GM18873 (cell line): ENCODE measurements around the gene ERC2.

Source experiments
- ATAC-seq: cut with Tn5 transposase; IDR thresholded peaks from one replicate; pipeline ENCODE4 v1.9.1; 2021; ENCODE audit warnings: mild to moderate bottlenecking, moderate library complexity, moderate number of reproducible peaks; ENCODE audit not compliant: unreplicated experiment, low FRiP score

Gene ERC2

GRCh38 chr3:55963601-55964000 is 504.7 kb downstream of the ERC2 start:
- no peak for ATAC-seq

DNA sequence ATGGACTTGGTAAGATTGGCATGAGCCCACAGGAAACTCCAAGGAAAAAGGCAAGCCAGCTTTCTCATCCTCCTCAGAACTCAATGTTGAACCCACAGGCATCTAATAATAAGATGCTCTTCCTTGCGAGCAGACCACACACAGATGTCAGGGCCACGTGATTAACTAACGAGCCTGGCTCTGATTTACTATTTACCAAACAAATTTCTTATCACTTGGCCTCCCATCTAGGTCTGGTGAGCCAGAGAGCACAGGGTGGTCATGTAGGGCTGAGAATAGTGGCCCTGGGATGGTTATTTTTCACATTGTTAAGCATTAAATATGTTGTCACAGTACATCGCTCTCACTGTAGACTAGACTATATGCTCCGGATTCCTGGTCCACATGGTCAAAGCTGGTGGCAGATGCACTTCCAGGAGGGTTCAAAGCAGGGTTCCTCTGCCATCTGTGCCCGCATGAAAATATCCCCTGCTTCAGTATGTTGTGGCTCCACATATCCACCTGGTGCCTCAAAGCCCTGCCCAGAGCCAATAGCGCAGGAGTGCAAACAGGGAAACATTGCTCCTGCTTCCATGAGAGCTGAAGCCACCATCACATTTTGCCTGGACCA is 508.7 kb downstream of the ERC2 start:
- no peak for ATAC-seq

DNA sequence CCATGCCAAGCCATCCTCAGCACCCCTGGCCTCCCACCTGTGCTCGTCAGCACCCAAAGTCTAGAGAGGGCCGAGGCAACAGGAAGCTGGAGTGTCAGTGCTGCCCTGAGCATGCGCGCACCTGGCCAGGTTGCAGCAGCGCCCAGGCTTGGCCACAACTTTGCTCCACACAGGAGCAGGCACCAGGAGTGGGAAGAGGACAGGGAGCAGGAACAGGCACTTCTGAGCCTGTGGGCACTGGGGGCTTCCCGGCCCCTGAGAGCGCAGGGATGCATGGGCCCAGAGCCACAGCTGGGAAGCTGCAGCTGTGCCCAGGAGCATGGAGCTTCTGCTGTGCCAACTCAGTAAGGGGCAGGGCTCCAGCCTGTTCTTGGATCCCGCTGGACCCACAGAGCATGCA is 509.7 kb downstream of the ERC2 start:
- no peak for ATAC-seq

GRCh38 chr3:55955891-55956477 is 512.3 kb downstream of the ERC2 start:
- ATAC-seq = no peak

DNA sequence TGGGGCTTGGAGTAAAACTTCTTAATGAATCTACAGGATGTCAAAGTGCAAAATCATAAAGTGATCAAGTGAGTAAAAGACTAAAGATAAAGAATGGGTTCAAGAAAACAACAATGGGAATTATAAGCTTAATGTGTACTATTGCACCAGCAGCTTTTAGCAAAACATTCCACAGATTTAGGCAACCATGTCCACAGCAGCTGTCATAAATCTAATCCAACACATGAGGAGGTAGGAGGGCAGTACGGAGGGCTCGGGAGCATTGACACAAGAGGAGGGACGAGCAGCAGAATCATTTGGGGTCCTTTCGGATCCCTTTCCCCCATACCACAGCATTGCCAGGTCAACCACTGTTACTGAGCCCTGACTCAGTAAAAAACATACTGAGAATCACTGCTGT is 516.9 kb downstream of the ERC2 start:
- ATAC-seq = no peak

DNA sequence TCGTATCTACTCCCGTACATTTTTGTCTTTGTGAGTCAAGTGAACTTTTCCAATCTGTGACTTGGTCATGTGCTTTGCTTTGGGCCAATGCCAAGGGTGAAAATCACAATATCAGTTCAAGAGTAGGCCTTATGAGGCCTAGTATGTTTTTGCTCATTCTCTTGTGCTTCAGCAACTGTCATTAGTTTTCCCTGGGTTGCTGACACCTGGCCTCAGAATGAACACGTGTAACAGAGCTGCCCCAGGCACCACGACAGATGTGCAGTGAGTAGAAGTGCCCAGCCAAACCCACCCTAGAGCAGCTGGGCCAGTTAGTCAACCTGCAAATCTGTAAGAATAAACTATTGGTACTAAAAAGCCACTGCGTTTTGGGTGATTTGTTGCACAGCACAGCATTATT is 520.9 kb downstream of the ERC2 start:
- ATAC-seq = no peak

DNA sequence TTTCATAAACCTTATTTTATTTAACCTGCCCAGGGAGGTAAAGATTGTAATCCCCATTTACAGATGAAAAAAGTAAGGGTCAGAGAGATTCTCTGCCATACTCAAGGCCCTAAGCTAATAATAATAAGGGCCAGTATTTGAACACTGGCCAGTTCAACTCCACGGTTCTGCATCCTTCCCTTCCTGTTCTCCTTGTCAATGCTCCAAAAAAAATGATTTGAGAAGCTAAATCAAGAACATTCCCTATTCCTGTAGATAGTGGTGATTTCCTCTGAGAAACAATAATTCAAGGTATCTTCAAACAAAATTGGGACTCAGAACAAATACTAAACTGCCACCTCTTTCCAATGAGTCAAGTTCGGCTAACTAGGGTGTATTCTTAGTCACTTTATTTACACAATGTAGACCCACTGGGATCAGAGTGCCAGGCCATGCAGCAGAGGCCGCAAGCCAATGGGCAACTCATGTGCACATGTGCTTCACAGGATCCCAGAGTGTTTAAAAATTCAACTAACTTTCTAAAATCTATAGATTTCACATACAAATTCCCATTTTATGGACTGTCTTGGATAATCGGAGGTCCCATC is 521.6 kb downstream of the ERC2 start:
- no peak for ATAC-seq

GRCh38 chr3:55942868-55943267 is 525.4 kb downstream of the ERC2 start:
- no peak for ATAC-seq

DNA sequence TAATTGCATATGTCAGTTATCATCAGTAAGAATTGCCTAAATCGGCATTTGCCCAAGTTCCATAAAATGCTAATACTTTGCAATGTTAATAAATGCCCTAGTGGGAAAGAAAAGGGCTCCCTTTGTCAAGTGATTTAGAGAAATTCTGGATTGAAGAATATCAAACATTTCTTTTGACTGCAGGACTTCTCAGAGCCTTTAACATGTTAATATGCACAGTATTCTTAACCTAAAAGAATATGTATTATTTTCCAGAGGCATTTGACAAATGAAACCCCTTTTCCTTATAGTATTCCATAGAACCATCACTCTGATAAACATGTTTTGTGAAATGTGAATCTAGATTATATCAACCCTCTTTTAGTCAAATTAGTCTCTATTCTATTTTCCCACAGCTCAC is 529.0 kb downstream of the ERC2 start:
- ATAC-seq = no peak

GRCh38 chr3:55937301-55937700 is 531.0 kb downstream of the ERC2 start:
- no peak for ATAC-seq

DNA sequence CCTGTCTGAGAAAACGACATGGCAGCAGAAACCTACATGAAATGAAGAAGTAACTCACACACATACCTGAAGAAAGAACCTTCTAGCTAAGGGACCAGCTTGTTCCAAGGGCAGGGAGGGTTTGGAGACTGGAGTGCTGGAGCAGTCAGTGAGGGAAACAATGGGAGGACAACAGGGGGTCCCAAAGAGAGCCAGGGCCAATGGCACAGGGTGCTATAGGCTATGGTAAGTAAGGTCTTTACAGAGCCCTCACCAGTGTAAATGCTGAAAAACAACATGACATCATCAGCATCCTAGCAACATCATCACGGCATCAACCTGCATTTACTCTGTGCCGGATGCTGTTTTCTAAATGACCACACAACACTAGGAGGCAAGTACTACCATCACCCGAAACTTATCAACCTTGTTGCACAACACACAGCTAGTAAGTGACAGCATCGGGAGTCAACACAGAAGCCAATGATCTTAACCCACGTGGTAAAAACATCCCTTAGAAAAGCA is 531.7 kb downstream of the ERC2 start:
- no peak for ATAC-seq

DNA sequence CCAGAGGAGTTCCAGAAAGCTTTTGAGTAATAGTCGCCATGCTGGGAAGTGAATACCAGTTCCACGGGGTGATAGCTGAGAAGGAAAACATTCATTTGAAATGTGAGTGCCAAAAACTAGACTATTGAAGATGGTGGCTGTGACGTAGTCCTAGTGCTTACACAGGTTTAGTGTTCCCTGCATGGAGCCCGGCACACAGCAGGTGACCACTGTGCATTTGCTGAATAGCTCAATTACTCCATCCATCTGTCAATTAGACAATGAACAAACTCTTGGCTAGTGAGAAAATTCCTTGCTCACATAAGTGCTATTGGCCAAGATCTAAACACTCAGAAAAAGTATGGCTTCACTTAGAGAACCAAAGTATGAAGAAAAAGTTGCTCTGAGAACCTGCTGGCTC is 533.0 kb downstream of the ERC2 start:
- no peak for ATAC-seq

- no peak for ATAC-seq
Observed at GRCh38 chr3:55934771-55935170, 533.5 kb downstream of the ERC2 start.

GRCh38 chr3:55929154-55929869 is 539.0 kb downstream of the ERC2 start:
- ATAC-seq = no peak

GRCh38 chr3:55923626-55924025 is 544.6 kb downstream of the ERC2 start:
- ATAC-seq = no peak

GRCh38 chr3:55923207-55923606 is 545.1 kb downstream of the ERC2 start:
- ATAC-seq = no peak

DNA sequence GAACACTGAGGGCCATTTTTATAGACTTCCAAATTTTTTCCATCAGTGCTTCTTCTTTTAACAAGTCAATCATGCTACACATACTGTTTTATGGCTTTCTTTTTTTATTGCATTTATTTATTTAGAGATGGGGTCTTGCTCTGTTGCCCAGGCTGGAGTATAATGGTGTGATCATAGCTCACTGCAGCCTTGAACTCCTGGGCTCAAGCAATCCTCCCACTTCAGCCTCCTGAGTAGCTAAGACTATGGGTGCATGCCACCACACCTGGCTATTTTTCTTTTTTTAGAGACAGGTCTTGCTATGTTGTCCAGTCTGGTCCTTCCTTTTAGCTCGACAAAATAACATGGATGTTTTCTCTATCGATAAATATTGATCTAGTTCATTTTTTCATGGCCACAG is 555.4 kb downstream of the ERC2 start:
- no peak for ATAC-seq

DNA sequence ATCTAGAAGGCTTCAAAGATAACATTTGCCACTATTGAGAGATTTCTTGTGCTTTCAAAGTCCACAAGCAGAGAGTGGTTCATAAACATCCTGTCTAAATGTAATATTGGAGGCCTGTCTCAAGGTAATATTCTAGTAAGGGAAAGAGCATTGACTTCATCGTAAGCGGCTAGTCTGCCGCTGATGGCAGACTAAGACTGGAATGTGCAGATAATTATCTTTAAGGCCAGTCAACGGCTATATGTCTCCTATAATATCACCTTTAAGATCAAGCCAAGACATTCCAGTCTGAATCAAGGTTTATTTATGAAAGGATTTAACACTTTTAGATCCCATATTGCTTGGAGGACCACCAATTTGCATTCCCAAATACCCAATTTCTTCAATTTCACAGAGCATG is 557.0 kb downstream of the ERC2 start:
- ATAC-seq = no peak

DNA sequence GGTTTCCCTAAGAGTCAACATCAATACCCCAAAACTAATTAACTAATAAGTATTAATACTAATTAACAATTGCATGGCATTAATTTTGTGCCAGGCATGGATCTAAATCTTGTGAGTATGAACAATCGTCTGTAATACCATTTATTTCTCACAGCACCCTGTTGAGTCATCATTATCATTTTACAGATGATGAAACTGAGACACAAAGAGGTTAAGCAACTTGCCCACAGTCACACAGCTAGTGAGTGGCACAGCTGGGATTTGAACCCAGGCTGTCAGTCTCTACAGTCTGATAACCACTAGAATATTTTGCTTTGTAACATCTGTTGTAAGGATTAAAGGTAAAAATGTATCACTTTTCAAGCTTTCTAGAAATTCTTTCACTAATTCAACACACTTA is 557.7 kb downstream of the ERC2 start:
- no peak for ATAC-seq

DNA sequence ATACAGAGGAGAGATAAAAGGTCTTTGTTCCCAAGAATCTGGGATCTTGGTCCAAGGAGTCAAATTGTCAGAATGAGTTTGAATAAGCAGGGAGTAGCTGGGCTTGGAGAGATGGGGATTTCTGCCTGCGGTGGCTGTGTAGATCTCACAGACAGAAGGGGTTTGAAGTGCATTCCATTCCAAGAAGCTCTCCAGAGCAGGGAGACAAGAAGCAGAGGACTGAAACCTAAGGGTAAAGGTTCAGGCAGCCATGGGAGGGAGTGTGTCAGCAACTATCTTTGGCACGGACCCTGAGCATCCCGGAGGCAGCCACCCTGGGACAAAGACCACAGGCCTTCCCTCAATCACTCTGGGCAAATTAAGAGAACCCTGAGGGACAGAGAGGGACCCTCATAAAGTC is 558.9 kb downstream of the ERC2 start:
- ATAC-seq = no peak

DNA sequence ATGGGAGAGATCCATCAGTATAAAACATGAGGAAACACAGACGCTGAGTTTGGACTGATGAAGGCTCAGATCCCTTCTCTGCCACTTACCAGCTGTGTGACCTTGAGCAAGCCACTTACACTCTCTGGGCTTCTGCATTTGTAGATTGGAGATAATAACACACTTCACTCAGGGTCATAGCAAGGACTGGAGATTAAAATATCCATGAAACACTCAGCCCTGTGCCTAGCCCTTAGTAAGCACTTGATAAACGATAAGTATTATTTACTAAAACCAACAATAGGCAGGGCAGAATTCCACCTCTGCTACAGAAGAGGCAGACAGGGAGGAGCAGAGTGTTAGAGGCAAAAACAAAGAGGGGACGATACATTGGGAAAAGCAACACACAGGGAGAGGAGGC is 560.7 kb downstream of the ERC2 start:
- ATAC-seq = no peak

DNA sequence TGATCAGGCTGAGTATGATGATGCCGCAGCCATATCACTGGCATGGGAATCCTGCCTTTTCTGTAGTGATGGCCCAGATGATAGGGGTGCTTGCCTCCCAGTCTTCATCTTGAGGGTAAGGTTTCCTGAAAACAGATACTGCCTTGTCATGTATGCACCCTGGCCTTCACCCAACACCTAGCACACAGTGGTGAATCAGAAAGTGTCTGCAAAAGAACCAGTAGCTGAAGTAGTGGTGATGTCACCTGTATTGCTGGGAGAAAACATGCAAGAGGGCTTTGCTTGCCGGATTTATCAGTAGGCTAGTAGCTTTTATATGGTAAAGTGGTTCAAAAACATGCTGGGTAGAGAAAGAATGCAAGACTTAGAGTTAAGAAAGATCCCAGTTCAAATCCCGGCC is 561.4 kb downstream of the ERC2 start:
- ATAC-seq = no peak
